ENCODE measurements around the gene STK32B. TPM values are rescaled to one million over a fixed set of nuclear protein-coding genes. Genes with fewer than 3 reads are reported as not detected.

The STK32B gene
- total and polyA plus RNA-seq, 9 donors: 0.35 to 3.0 (median 1.2) TPM

GRCh38 chr4:5072948-5073347 lies 21.7 kb downstream of the STK32B start:
- no peak overlapping the region for H3K4me3 ChIP-seq
- H3K27ac ChIP-seq: no peak overlapping the region
- no peaks in the 10 kb centered on the region for H3K4me1 ChIP-seq (ENCODE audit: insufficient read depth)
- H3K9me3 ChIP-seq: no peaks in the 10 kb centered on the region
- DNase-seq: no peak
- TF ChIP-seq CTCF (IDR thresholded peaks at IDR 0.05) (no peak), EP300 (IDR thresholded peaks at IDR 0.05) (no peak), POLR2A (IDR thresholded peaks at IDR 0.05) (no peak)
- no peaks in the 10 kb centered on the region for H3K27me3 ChIP-seq
- no peaks in the 10 kb centered on the region for H3K36me3 ChIP-seq
- WGBS, 3 donors: 73 to 93% (median 74%) methylated on average over 1 of the region's 1 CpG
- intact Hi-C loops (cut with DNase I): no loop called here

- H3K9me3 ChIP-seq: no peaks in the 10 kb centered on the region
- no peak overlapping the region for H3K27ac ChIP-seq
- WGBS, 3 donors: 86 to 88% (median 87%) methylated on average over 3 of the region's 3 CpGs
- H3K36me3 ChIP-seq: no peaks in the 10 kb centered on the region
- DNase-seq: no peak
- intact Hi-C loops (cut with DNase I): no loop called here
- TF ChIP-seq POLR2A (IDR thresholded peaks at IDR 0.05): no peak
- no peak for TF ChIP-seq EP300 (IDR thresholded peaks at IDR 0.05)
- no peak for TF ChIP-seq CTCF (IDR thresholded peaks at IDR 0.05)
- H3K27me3 ChIP-seq: no peaks in the 10 kb centered on the region
- no peaks in the 10 kb centered on the region for H3K4me1 ChIP-seq (ENCODE audit: insufficient read depth)
- H3K4me3 ChIP-seq: no peak overlapping the region
These were observed 26.7 kb downstream of the STK32B start for GRCh38 chr4:5078009-5078408.

GRCh38 chr4:5079581-5079980 lies 28.3 kb downstream of the STK32B start:
- no peak overlapping the region for H3K27ac ChIP-seq
- no peak for DNase-seq
- H3K9me3 ChIP-seq: no peaks in the 10 kb centered on the region
- no peak overlapping the region for H3K4me3 ChIP-seq
- intact Hi-C loops (cut with DNase I): no loop called here
- no peak for TF ChIP-seq CTCF (IDR thresholded peaks at IDR 0.05)
- TF ChIP-seq POLR2A (IDR thresholded peaks at IDR 0.05): no peak
- TF ChIP-seq EP300 (IDR thresholded peaks at IDR 0.05): no peak
- H3K4me1 ChIP-seq (ENCODE audit: insufficient read depth): no peaks in the 10 kb centered on the region
- no peaks in the 10 kb centered on the region for H3K27me3 ChIP-seq
- H3K36me3 ChIP-seq: no peaks in the 10 kb centered on the region

GRCh38 chr4:5081441-5081999 lies 30.2 kb downstream of the STK32B start:
- Histone ChIP-seq H3K9me3 (no peaks in the 10 kb centered on the region), H3K4me3 (no peak overlapping the region), H3K4me1 (ENCODE audit: insufficient read depth) (no peaks in the 10 kb centered on the region), H3K27me3 (no peaks in the 10 kb centered on the region), H3K27ac (no peak overlapping the region), H3K36me3 (no peaks in the 10 kb centered on the region)
- 68 to 93% (median 82%) methylated on average over 2 of the region's 2 CpGs for WGBS, 3 donors
- intact Hi-C loops (cut with DNase I): no loop called here
- TF ChIP-seq POLR2A (IDR thresholded peaks at IDR 0.05) (no peak), CTCF (IDR thresholded peaks at IDR 0.05) (no peak), EP300 (IDR thresholded peaks at IDR 0.05) (no peak)
- no peak for DNase-seq
